Liver (tissue), 9 donors: ENCODE results near the gene RANBP3. TPM values are rescaled to one million over a fixed set of nuclear protein-coding genes. Genes with fewer than 3 reads are reported as not detected.

Source experiments
- DNase-seq: peaks from one replicate; pipeline ENCODE4 v3.0.0-alpha.2; 2017; ENCODE audit warnings: low spot score
- H3K27ac ChIP-seq, 2 donors: one replicate each; pipeline ENCODE4 v1.7.0; 2013; ENCODE audit warnings: inconsistent platforms in 2 of 2, low read length in 2 of 2, control low read depth in 1 of 2, low read depth in 1 of 2, mild to moderate bottlenecking in 1 of 2
- H3K27me3 ChIP-seq, 4 donors: one replicate each; pipeline versions ENCODE4 v1.6.1 to v1.7.0; 2013; ENCODE audit warnings: low read length in 3 of 4, inconsistent platforms in 1 of 4, mild to moderate bottlenecking in 1 of 4, moderate library complexity in 1 of 4; ENCODE audit not compliant: control insufficient read depth in 4 of 4, insufficient read depth in 4 of 4
- H3K36me3 ChIP-seq, 4 donors: one replicate each; pipeline versions ENCODE4 v1.6.1 to v1.7.0; 2013; ENCODE audit warnings: low read length in 3 of 4, mild to moderate bottlenecking in 3 of 4, low read depth in 1 of 4, moderate library complexity in 1 of 4; ENCODE audit not compliant: control insufficient read depth in 4 of 4, insufficient read depth in 3 of 4
- H3K4me1 ChIP-seq, 4 donors: one replicate each; pipeline versions ENCODE4 v1.6.1 to v1.7.0; 2013; ENCODE audit warnings: low read length in 3 of 4, mild to moderate bottlenecking in 3 of 4, moderate library complexity in 1 of 4; ENCODE audit not compliant: control insufficient read depth in 4 of 4, insufficient read depth in 4 of 4
- H3K4me3 ChIP-seq, 3 donors: one replicate each; pipeline versions ENCODE4 v1.6.1 to v1.7.0; 2013; ENCODE audit warnings: low read length in 3 of 3, control low read depth in 1 of 3, low read depth in 1 of 3, mild to moderate bottlenecking in 1 of 3
- H3K9ac ChIP-seq, 2 donors: one replicate each; pipeline ENCODE4 v1.7.0; 2013; ENCODE audit warnings: low read length in 2 of 2, mild to moderate bottlenecking in 2 of 2, moderate library complexity in 2 of 2, control low read depth in 1 of 2, low read depth in 1 of 2
- H3K9me3 ChIP-seq, 4 donors: one replicate each; pipeline versions ENCODE4 v1.6.1 to v1.7.0; 2013; ENCODE audit warnings: low read length in 3 of 4; ENCODE audit not compliant: control insufficient read depth in 4 of 4
- ATF3 ChIP-seq: IDR thresholded peaks from 2 replicates; pipeline ENCODE4 v1.6.1; 2016; ENCODE audit warnings: antibody characterized with exemption
- CTCF ChIP-seq: fragments of 150-350 bp; IDR thresholded peaks from 2 replicates; pipeline ENCODE4 v1.5.1; 2017; ENCODE audit warnings: improper control_type of control experiment, low read depth, low read length; ENCODE audit not compliant: missing input control
- EGR1 ChIP-seq, 2 donors: IDR thresholded peaks; 2 replicates each; pipeline ENCODE4 v1.6.1; 2016 to 2018; ENCODE audit warnings: antibody characterized with exemption in 2 of 2, low read depth in 2 of 2
- FOXA1 ChIP-seq: IDR thresholded peaks from 2 replicates; pipeline ENCODE4 v1.6.1; 2016; ENCODE audit warnings: antibody characterized with exemption
- FOXA2 ChIP-seq: IDR thresholded peaks from 2 replicates; pipeline ENCODE4 v1.6.1; 2016; ENCODE audit warnings: antibody characterized with exemption
- GABPA ChIP-seq, 2 donors: IDR thresholded peaks in 1 of 2; conservative IDR thresholded peaks in 1 of 2; 2 replicates each; pipeline ENCODE4 v1.6.1; 2016; ENCODE audit warnings: antibody characterized with exemption in 2 of 2, mild to moderate bottlenecking in 1 of 2, moderate library complexity in 1 of 2
- HNF4A ChIP-seq, 2 donors: conservative IDR thresholded peaks; 2 replicates each; pipeline ENCODE4 v1.6.1; 2016; ENCODE audit warnings: antibody characterized with exemption in 2 of 2, mild to moderate bottlenecking in 2 of 2
- HNF4G ChIP-seq: IDR thresholded peaks from 2 replicates; pipeline ENCODE4 v1.6.1; 2016; ENCODE audit warnings: antibody characterized with exemption
- JUND ChIP-seq, 2 donors: IDR thresholded peaks; 2 replicates each; pipeline ENCODE4 v1.6.1; 2016; ENCODE audit warnings: antibody characterized with exemption in 2 of 2
- MAX ChIP-seq: IDR thresholded peaks from 2 replicates; pipeline ENCODE4 v1.6.1; 2016; ENCODE audit warnings: antibody characterized with exemption
- NR2F2 ChIP-seq: IDR thresholded peaks from 2 replicates; pipeline ENCODE4 v1.6.1; 2016; ENCODE audit warnings: antibody characterized with exemption
- RAD21 ChIP-seq, 2 donors: IDR thresholded peaks; 2 replicates each; pipeline ENCODE4 v1.6.1; 2016; ENCODE audit warnings: antibody characterized with exemption in 2 of 2, mild to moderate bottlenecking in 2 of 2
- REST ChIP-seq: IDR thresholded peaks from 2 replicates; pipeline ENCODE4 v1.6.1; 2016; ENCODE audit warnings: antibody characterized with exemption, mild to moderate bottlenecking
- RXRA ChIP-seq, 2 donors: IDR thresholded peaks; 2 replicates each; pipeline ENCODE4 v1.6.1; 2017 to 2018; ENCODE audit warnings: antibody characterized with exemption in 2 of 2, mild to moderate bottlenecking in 1 of 2
- SP1 ChIP-seq: IDR thresholded peaks from 2 replicates; pipeline ENCODE4 v1.6.1; 2018; ENCODE audit warnings: antibody characterized with exemption, mild to moderate bottlenecking
- TAF1 ChIP-seq: conservative IDR thresholded peaks from 2 replicates; pipeline ENCODE4 v1.6.1; 2016; ENCODE audit warnings: antibody characterized with exemption, mild to moderate bottlenecking
- YY1 ChIP-seq: IDR thresholded peaks from 2 replicates; pipeline ENCODE4 v1.6.1; 2016; ENCODE audit warnings: antibody characterized with exemption, mild to moderate bottlenecking
- ZBTB33 ChIP-seq: IDR thresholded peaks from 2 replicates; pipeline ENCODE4 v1.6.1; 2016; ENCODE audit warnings: antibody characterized with exemption
- WGBS: extraction: QIAGEN DNeasy Blood & Tissue Kit; methylation state at CpG from one replicate; pipeline ENCODE4 v1.1.7; 2013; 5-methylcytosine and 5-hydroxymethylcytosine counted together
- polyA plus RNA-seq, 2 donors: library from polyadenylated mRNA; stranded (reverse) in 1 of 2; unstranded in 1 of 2; fragments of 200-250 nt in 1 of 2; fragments of >200 nt in 1 of 2; fragmentation: Nextera tagmentation in 1 of 2; extraction: Ambion mirVana in 1 of 2; gene quantifications; one replicate each; pipeline versions ENCODE4 v1.2.1 to v1.2.3, GENCODE V29; 2013 to 2015
- total RNA-seq, 2 donors: library from RNA; depleted of rRNA; stranded (reverse); fragments of >200 nt; gene quantifications; one replicate each; pipeline ENCODE4 v1.2.3, GENCODE V29; 2014
- donor health status: healthy.
- donor health status: healthy.
- donor health status: healthy.
- donor health status: healthy.
- donor health status: healthy.

The RANBP3 gene
- total and polyA plus RNA-seq, 4 donors = 10.0 to 23.3 (median 20.7) TPM

- peaks cover 4 to 9% (median 5%) of the 10 kb centered on the region in 4 donors for H3K4me1 ChIP-seq
- no peak overlapping the region for H3K27ac ChIP-seq
- no peaks in the 10 kb centered on the region for H3K27me3 ChIP-seq
- no peak overlapping the region for H3K4me3 ChIP-seq
- 89% methylated on average over 12 of the region's 12 CpGs for WGBS
- no peaks in the 10 kb centered on the region for H3K9me3 ChIP-seq
- H3K36me3 ChIP-seq = no peaks in the 10 kb centered on the region
- H3K9ac ChIP-seq = no peak overlapping the region
- TF ChIP-seq RXRA (IDR thresholded peaks at IDR 0.05) (peak; percentile 10 to 31), GABPA (IDR thresholded peaks at IDR 0.05 in 1 of 2, conservative IDR thresholded peaks at IDR 0.05 in 1 of 2) (no peak), YY1 (no peak), MAX (no peak), TAF1 (no peak), JUND (IDR thresholded peaks at IDR 0.05) (no peak), ATF3 (no peak), SP1 (no peak), REST (no peak), NR2F2 (no peak), HNF4A (conservative IDR thresholded peaks at IDR 0.05) (peak in 1 of 2 donors; percentile 19), HNF4G (no peak)
- DNase-seq = no peak
Observed at GRCh38 chr19:5873617-5874199, 104.2 kb downstream of the RANBP3 start.

GRCh38 chr19:5870986-5871394, 107.0 kb downstream of the RANBP3 start:
- DNase-seq = no peak
- TF ChIP-seq MAX (peak; percentile 94), HNF4G (peak; percentile 70), CTCF (no peak), HNF4A (conservative IDR thresholded peaks at IDR 0.05) (peak; percentile 93), EGR1 (IDR thresholded peaks at IDR 0.05; ENCODE audit: low read depth in 2 of 2) (peak; percentile 58 to 78), JUND (IDR thresholded peaks at IDR 0.05) (peak; percentile 60 to 78), RXRA (IDR thresholded peaks at IDR 0.05) (peak; percentile 94 to 96), REST (peak; percentile 49), RAD21 (IDR thresholded peaks at IDR 0.05) (peak; percentile 40 to 61), NR2F2 (peak; percentile 64), TAF1 (peak; percentile 39), FOXA2 (peak; percentile 65), GABPA (IDR thresholded peaks at IDR 0.05 in 1 of 2, conservative IDR thresholded peaks at IDR 0.05 in 1 of 2) (peak; percentile 42 to 75), ZBTB33 (peak; percentile 85), ATF3 (peak; percentile 88), SP1 (peak; percentile 98), YY1 (peak; percentile 82), FOXA1 (peak; percentile 56)
- no peaks in the 10 kb centered on the region for H3K27me3 ChIP-seq
- H3K9me3 ChIP-seq = no peaks in the 10 kb centered on the region
- no peak overlapping the region for H3K4me3 ChIP-seq
- H3K27ac ChIP-seq = peak overlapping the region; percentile 67 to 83
- H3K36me3 ChIP-seq = no peaks in the 10 kb centered on the region
- WGBS = 31% methylated on average over 12 of the region's 12 CpGs
- peaks cover 4 to 9% (median 5%) of the 10 kb centered on the region in 4 donors for H3K4me1 ChIP-seq
- H3K9ac ChIP-seq = no peak overlapping the region
